Neural progenitor cell (in vitro differentiated cells): ENCODE results near the gene SIRPB2.

Experiments used
- CTCF ChIP-seq: fragments of 200-600 bp; sonication (generic); IDR thresholded peaks from 2 replicates; pipeline ENCODE4 v1.5.1; 2017; ENCODE audit warnings: antibody characterized with exemption, mild to moderate bottlenecking
- EZH2 ChIP-seq: fragments of 200-600 bp; sonication (generic); IDR thresholded peaks from 2 replicates; pipeline ENCODE4 v1.6.1; 2017; ENCODE audit warnings: antibody characterized with exemption, mild to moderate bottlenecking, moderate library complexity
- EZH2phosphoT487 ChIP-seq: fragments of 200-600 bp; sonication (generic); IDR thresholded peaks from 2 replicates; pipeline ENCODE4 v1.6.1; 2017; ENCODE audit warnings: antibody characterized with exemption

DNA sequence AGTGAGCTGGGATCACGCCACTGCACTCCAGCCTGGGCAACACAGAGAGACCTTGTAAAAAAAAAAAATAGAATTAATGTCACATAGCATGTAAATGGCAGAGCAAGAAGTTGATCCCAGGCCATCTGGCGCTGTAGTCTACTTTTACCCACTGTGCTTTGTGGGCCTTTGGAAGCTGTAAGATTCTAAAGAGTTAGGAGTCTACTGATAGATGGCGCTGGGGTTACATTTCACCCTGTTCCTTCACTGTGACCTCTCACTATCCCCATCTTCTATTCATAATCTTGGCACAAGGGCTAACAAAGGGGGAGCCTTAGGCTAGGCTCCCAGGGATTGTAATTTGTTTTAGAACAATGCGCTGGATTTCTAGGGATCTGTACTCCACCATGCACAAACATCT lies 41.8 kb upstream of the SIRPB2 start:
- TF ChIP-seq CTCF (peak; percentile 27), EZH2 (no peak), EZH2phosphoT487 (no peak)
